Measurements from ENCODE around the gene LPCAT2. TPM values are rescaled to one million over a fixed set of nuclear protein-coding genes. Genes with fewer than 3 reads are reported as not detected.
A peak's percentile ranks its signal among the peaks of the same experiment; 100 is the strongest.

Gene LPCAT2
- polyA plus RNA-seq, 1 donor, result 6.1 TPM

- peak in 1 of 2 donors; percentile 54 for DNase-seq
- WGBS (ENCODE audit: insufficient coverage, low lambda C conversion rate), result no CpG with 5 or more reads among the region's 25 CpGs
- H3K9me3 ChIP-seq (ENCODE audit: control insufficient read depth, low read depth, low read length), result no peaks in the 10 kb centered on the region
Observed at GRCh38 chr16:55480228-55480655, 28.6 kb upstream of the LPCAT2 start.

DNA sequence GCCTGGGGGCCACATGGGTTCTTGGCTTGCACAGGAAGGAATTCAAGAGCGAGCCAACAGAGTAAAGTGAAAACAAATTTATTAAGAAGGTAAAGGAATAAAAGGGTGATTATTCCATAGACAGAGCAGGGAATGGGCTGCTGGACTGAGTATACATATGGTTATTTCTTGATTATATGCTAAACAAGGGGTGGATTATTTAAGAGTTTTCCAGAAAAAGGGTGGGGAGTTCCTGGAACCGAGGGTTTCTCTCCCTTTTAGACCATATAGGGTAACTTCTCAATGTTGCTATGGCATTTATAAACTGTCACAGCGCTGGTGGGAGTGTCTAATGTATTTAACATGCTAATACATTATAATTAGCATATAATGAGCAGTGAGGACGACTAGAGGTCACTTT, 27.8 kb upstream of the LPCAT2 start:
- H3K27ac ChIP-seq (ENCODE audit: low read length), result no peak overlapping the region
- H3K4me3 ChIP-seq (ENCODE audit: low read length), result peak overlapping the region; percentile 47
- peaks cover 34% of the 10 kb centered on the region for H3K27me3 ChIP-seq (ENCODE audit: control insufficient read depth, insufficient read depth, low read length)

More at GRCh38 chr16:55480228-55480655, 28.6 kb upstream of the LPCAT2 start:
- Histone ChIP-seq H3K27me3 (ENCODE audit: control insufficient read depth, insufficient read depth, low read length) (peaks cover 34% of the 10 kb centered on the region), H3K4me3 (ENCODE audit: low read length) (peak overlapping the region; percentile 47), H3K27ac (ENCODE audit: low read length) (peak overlapping the region; percentile 44), H3K36me3 (ENCODE audit: control insufficient read depth, insufficient read depth, low read length) (peaks cover 19% of the 10 kb centered on the region), H3K4me1 (ENCODE audit: control insufficient read depth, insufficient read depth, low read length) (no peaks in the 10 kb centered on the region)

GRCh38 chr16:55482056-55482455, 26.8 kb upstream of the LPCAT2 start:
- no CpG with 5 or more reads among the region's 2 CpGs for WGBS (ENCODE audit: insufficient coverage, low lambda C conversion rate)
- Histone ChIP-seq H3K4me3 (ENCODE audit: low read length) (no peak overlapping the region), H3K9me3 (ENCODE audit: control insufficient read depth, low read depth, low read length) (no peaks in the 10 kb centered on the region), H3K36me3 (ENCODE audit: control insufficient read depth, insufficient read depth, low read length) (peaks cover 24% of the 10 kb centered on the region), H3K4me1 (ENCODE audit: control insufficient read depth, insufficient read depth, low read length) (no peaks in the 10 kb centered on the region), H3K27ac (ENCODE audit: low read length) (no peak overlapping the region), H3K27me3 (ENCODE audit: control insufficient read depth, insufficient read depth, low read length) (peaks cover 34% of the 10 kb centered on the region)
- DNase-seq, result no peak

More for the DNA sequence above, 27.8 kb upstream of the LPCAT2 start:
- no peak for DNase-seq
- 67% methylated on average over 1 of the region's 4 CpGs for WGBS (ENCODE audit: insufficient coverage, low lambda C conversion rate)
- H3K4me1 ChIP-seq (ENCODE audit: control insufficient read depth, insufficient read depth, low read length), result no peaks in the 10 kb centered on the region
- H3K9me3 ChIP-seq (ENCODE audit: control insufficient read depth, low read depth, low read length), result no peaks in the 10 kb centered on the region
- H3K36me3 ChIP-seq (ENCODE audit: control insufficient read depth, insufficient read depth, low read length), result peaks cover 24% of the 10 kb centered on the region

DNA sequence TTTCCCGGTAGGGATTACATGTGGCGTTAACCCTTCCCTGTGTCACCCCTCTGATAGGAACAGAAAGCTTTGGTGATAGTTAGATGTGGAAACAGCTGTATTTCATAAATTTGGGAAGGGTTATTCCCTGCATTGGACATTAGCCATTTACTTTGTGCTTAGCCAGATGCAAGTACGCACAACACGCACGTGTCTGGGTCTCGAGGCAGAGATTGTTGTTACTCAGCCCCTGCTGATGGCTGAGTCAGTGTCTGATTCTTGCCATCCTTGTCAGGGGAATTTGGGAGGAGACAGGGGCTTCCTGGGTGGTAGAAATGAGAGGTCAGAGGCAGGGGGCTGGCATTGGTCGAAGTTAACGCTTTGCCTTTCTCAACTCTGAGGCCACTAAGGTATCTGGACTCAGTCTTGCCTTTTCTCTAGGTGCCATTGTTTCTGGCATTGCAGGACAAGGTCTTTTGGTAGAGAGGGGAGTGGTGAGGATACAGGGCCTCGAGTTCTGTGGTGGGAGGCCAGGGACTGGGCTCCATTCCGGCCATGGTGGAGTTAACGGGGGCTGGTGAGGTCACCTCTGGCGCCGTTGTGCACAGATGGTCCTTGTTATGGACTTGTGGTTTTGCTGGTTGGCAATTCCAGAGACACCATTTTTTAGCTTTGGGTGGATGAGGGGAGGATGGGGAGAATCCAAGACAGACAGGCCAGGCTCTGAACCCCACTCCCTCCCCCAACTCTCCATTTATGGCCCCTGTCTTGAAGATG, 21.6 kb upstream of the LPCAT2 start:
- Histone ChIP-seq H3K4me1 (ENCODE audit: control insufficient read depth, insufficient read depth, low read length) (no peaks in the 10 kb centered on the region), H3K4me3 (ENCODE audit: low read length) (no peak overlapping the region), H3K9me3 (ENCODE audit: control insufficient read depth, low read depth, low read length) (no peaks in the 10 kb centered on the region), H3K27me3 (ENCODE audit: control insufficient read depth, insufficient read depth, low read length) (no peaks in the 10 kb centered on the region), H3K27ac (ENCODE audit: low read length) (no peak overlapping the region), H3K36me3 (ENCODE audit: control insufficient read depth, insufficient read depth, low read length) (peaks cover 44% of the 10 kb centered on the region)
- WGBS (ENCODE audit: insufficient coverage, low lambda C conversion rate), result no CpG with 5 or more reads among the region's 13 CpGs
- DNase-seq, result no peak

DNA sequence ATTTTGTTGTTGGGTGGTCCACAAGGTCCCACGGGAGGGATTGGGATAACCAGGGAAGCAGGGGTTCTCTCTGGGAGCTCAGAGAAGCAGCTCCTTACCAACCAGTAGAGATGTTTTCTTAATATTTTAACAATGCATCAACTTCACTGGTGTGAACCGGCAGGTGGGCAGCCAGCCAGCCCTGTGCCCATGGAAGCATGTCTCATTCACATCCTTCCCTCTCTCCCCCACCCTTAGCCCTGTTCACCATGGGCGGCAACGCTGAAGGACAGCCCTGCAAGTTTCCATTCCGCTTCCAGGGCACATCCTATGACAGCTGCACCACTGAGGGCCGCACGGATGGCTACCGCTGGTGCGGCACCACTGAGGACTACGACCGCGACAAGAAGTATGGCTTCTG, 20.6 kb upstream of the LPCAT2 start:
- no peak for DNase-seq
- Histone ChIP-seq H3K27ac (ENCODE audit: low read length) (no peak overlapping the region), H3K27me3 (ENCODE audit: control insufficient read depth, insufficient read depth, low read length) (no peaks in the 10 kb centered on the region), H3K4me3 (ENCODE audit: low read length) (no peak overlapping the region), H3K4me1 (ENCODE audit: control insufficient read depth, insufficient read depth, low read length) (no peaks in the 10 kb centered on the region), H3K36me3 (ENCODE audit: control insufficient read depth, insufficient read depth, low read length) (peaks cover 43% of the 10 kb centered on the region), H3K9me3 (ENCODE audit: control insufficient read depth, low read depth, low read length) (no peaks in the 10 kb centered on the region)
- no CpG with 5 or more reads among the region's 12 CpGs for WGBS (ENCODE audit: insufficient coverage, low lambda C conversion rate)

GRCh38 chr16:55489119-55489955, 19.5 kb upstream of the LPCAT2 start:
- Histone ChIP-seq H3K9me3 (ENCODE audit: control insufficient read depth, low read depth, low read length) (no peaks in the 10 kb centered on the region), H3K27ac (ENCODE audit: low read length) (no peak overlapping the region)
- DNase-seq, result no peak

DNA sequence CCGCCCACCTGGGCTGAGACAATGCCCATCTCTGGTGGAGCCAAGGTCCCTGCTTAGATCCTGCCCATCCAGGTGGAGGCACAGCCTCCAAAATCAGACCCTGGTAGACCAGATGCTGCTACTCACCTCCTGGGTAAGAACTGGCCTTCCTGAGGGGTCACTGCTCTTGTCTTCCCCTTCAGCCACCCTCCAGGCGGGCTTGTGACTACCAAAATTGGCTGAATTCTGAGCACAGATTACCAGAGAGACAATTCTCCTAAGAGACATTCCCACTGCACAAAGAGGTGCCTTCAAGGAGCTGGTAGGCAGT, 19.0 kb upstream of the LPCAT2 start:
- Histone ChIP-seq H3K4me3 (ENCODE audit: low read length) (no peak overlapping the region), H3K36me3 (ENCODE audit: control insufficient read depth, insufficient read depth, low read length) (peaks cover 37% of the 10 kb centered on the region), H3K4me1 (ENCODE audit: control insufficient read depth, insufficient read depth, low read length) (peaks cover 4% of the 10 kb centered on the region), H3K27ac (ENCODE audit: low read length) (no peak overlapping the region), H3K27me3 (ENCODE audit: control insufficient read depth, insufficient read depth, low read length) (no peaks in the 10 kb centered on the region), H3K9me3 (ENCODE audit: control insufficient read depth, low read depth, low read length) (no peaks in the 10 kb centered on the region)
- no peak for DNase-seq
- no CpG with 5 or more reads among the region's 2 CpGs for WGBS (ENCODE audit: insufficient coverage, low lambda C conversion rate)

More at GRCh38 chr16:55489119-55489955, 19.5 kb upstream of the LPCAT2 start:
- WGBS (ENCODE audit: insufficient coverage, low lambda C conversion rate), result no CpG with 5 or more reads among the region's 14 CpGs
- Histone ChIP-seq H3K4me3 (ENCODE audit: low read length) (no peak overlapping the region), H3K4me1 (ENCODE audit: control insufficient read depth, insufficient read depth, low read length) (no peaks in the 10 kb centered on the region), H3K27me3 (ENCODE audit: control insufficient read depth, insufficient read depth, low read length) (no peaks in the 10 kb centered on the region), H3K36me3 (ENCODE audit: control insufficient read depth, insufficient read depth, low read length) (peaks cover 41% of the 10 kb centered on the region)

DNA sequence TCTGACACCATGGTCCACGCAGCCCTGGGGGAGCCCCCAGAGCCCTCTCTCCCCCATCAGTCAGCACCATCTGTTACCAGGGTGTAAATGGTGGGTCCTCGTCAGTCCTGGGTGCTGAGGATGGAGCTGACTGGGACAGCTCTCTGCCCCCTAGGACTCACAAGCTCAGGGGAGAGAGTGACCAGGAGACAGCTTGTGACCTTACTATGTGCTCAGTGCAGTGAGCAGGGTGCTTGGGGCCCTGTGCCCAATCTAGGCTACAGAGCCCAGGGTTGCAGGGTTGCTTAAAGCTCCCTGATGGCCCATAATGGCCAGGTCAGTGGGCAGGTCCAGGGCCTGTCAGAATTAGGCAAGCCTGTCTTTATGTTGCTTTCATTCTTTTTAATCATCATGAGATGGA, 18.6 kb upstream of the LPCAT2 start:
- Histone ChIP-seq H3K27me3 (ENCODE audit: control insufficient read depth, insufficient read depth, low read length) (no peaks in the 10 kb centered on the region), H3K4me3 (ENCODE audit: low read length) (no peak overlapping the region), H3K9me3 (ENCODE audit: control insufficient read depth, low read depth, low read length) (no peaks in the 10 kb centered on the region), H3K27ac (ENCODE audit: low read length) (no peak overlapping the region), H3K36me3 (ENCODE audit: control insufficient read depth, insufficient read depth, low read length) (peaks cover 33% of the 10 kb centered on the region), H3K4me1 (ENCODE audit: control insufficient read depth, insufficient read depth, low read length) (peaks cover 4% of the 10 kb centered on the region)
- WGBS (ENCODE audit: insufficient coverage, low lambda C conversion rate), result no CpG with 5 or more reads among the region's 2 CpGs
- DNase-seq, result no peak

DNA sequence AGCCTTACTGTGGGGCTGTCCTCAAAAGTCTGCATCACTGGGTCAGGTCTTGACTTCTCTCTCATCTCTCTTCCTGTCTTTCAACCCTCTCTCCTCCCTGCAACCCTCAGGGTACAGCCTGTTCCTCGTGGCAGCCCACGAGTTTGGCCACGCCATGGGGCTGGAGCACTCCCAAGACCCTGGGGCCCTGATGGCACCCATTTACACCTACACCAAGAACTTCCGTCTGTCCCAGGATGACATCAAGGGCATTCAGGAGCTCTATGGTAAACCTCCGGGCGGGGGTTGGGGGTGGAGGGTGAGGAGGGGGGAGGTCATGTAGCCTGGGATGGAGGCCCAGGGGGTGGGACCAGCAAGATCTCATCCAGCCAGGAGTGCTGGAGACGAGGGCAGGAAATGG, 17.2 kb upstream of the LPCAT2 start:
- no peak overlapping the region for H3K27ac ChIP-seq (ENCODE audit: low read length)
- H3K9me3 ChIP-seq (ENCODE audit: control insufficient read depth, low read depth, low read length), result no peaks in the 10 kb centered on the region
- peaks cover 38% of the 10 kb centered on the region for H3K36me3 ChIP-seq (ENCODE audit: control insufficient read depth, insufficient read depth, low read length)
- H3K4me3 ChIP-seq (ENCODE audit: low read length), result no peak overlapping the region
- H3K27me3 ChIP-seq (ENCODE audit: control insufficient read depth, insufficient read depth, low read length), result no peaks in the 10 kb centered on the region
- WGBS (ENCODE audit: insufficient coverage, low lambda C conversion rate), result no CpG with 5 or more reads among the region's 7 CpGs
- peaks cover 4% of the 10 kb centered on the region for H3K4me1 ChIP-seq (ENCODE audit: control insufficient read depth, insufficient read depth, low read length)
- no peak for DNase-seq

- H3K9me3 ChIP-seq (ENCODE audit: control insufficient read depth, low read depth, low read length), result no peaks in the 10 kb centered on the region
- H3K4me3 ChIP-seq (ENCODE audit: low read length), result no peak overlapping the region
- no CpG with 5 or more reads among the region's 10 CpGs for WGBS (ENCODE audit: insufficient coverage, low lambda C conversion rate)
- H3K4me1 ChIP-seq (ENCODE audit: control insufficient read depth, insufficient read depth, low read length), result peaks cover 4% of the 10 kb centered on the region
- H3K27ac ChIP-seq (ENCODE audit: low read length), result no peak overlapping the region
- DNase-seq, result no peak
- H3K36me3 ChIP-seq (ENCODE audit: control insufficient read depth, insufficient read depth, low read length), result peaks cover 43% of the 10 kb centered on the region
- H3K27me3 ChIP-seq (ENCODE audit: control insufficient read depth, insufficient read depth, low read length), result no peaks in the 10 kb centered on the region
Observed at GRCh38 chr16:55492756-55493380, 16.0 kb upstream of the LPCAT2 start.

All from large intestine (tissue), 3 donors.